ENCODE results near the gene LRCH4. TPM values are rescaled to one million over a fixed set of nuclear protein-coding genes. Genes with fewer than 3 reads are reported as not detected.

Gene LRCH4
- total RNA-seq, 1 experiment from 2014 or later: 42.4 TPM

- H3K9me3 ChIP-seq (ENCODE audit: low read depth, low read length, poor library complexity, severe bottlenecking): no peaks in the 10 kb centered on the region
- H3K4me3 ChIP-seq (ENCODE audit: low read depth, low read length, poor library complexity, severe bottlenecking): peak overlapping the region; percentile 69
- intact Hi-C loops (cut with micrococcal nuclease; ENCODE audit: unreplicated experiment): loop anchor here (5.0 kb wide), 1 partner anchor 87 kb away; the partner anchor contains the start of gene GIGYF1
- no peak for DNase-seq (ENCODE audit: low spot score)
- no peak for TF ChIP-seq CTCF (conservative IDR thresholded peaks at IDR 0.05; ENCODE audit: low read depth, low read length)
- TF ChIP-seq EZH2 (IDR thresholded peaks at IDR 0.05; ENCODE audit: borderline replicate concordance, low read depth, low read length, poor library complexity, severe bottlenecking): no peak
- no peaks in the 10 kb centered on the region for H3K27me3 ChIP-seq (replicated peaks; ENCODE audit: insufficient read depth, low read depth, low read length, poor library complexity)
- ChIA-PET POLR2A (ENCODE audit: low non-redundant PET) (no interaction called here), CTCF (no interaction called here)
- H3K36me3 ChIP-seq (ENCODE audit: insufficient read depth, low read length, poor library complexity, severe bottlenecking): peaks cover 3% of the 10 kb centered on the region
- peaks cover 13% of the 10 kb centered on the region for H3K4me1 ChIP-seq (ENCODE audit: insufficient read depth, low read length, poor library complexity, severe bottlenecking)
- peak overlapping the region; percentile 62 for H3K27ac ChIP-seq (ENCODE audit: low read depth, low read length, poor library complexity, severe bottlenecking)
- BruUV-seq (replicated peaks): no TSS peak
These were observed 19.3 kb upstream of the LRCH4 start for GRCh38 chr7:100604976-100605911.

- TF ChIP-seq CTCF (conservative IDR thresholded peaks at IDR 0.05; ENCODE audit: low read depth, low read length) (peak; percentile 54), EZH2 (IDR thresholded peaks at IDR 0.05; ENCODE audit: borderline replicate concordance, low read depth, low read length, poor library complexity, severe bottlenecking) (no peak)
- ChIA-PET POLR2A (ENCODE audit: low non-redundant PET) (interaction anchor here (0.9 kb wide), 1 partner anchor 18 kb away, joined by 3 read pairs; the partner anchor contains the start of gene FBXO24), CTCF (no interaction called here)
- H3K4me3 ChIP-seq (ENCODE audit: low read depth, low read length, poor library complexity, severe bottlenecking): peak overlapping the region; percentile 69
- intact Hi-C loops (cut with micrococcal nuclease; ENCODE audit: unreplicated experiment): loop anchor here (5.0 kb wide), 1 partner anchor 88 kb away; the partner anchor contains the start of gene GIGYF1
- peaks cover 13% of the 10 kb centered on the region for H3K4me1 ChIP-seq (ENCODE audit: insufficient read depth, low read length, poor library complexity, severe bottlenecking)
- no TSS peak for BruUV-seq (replicated peaks)
- no peaks in the 10 kb centered on the region for H3K9me3 ChIP-seq (ENCODE audit: low read depth, low read length, poor library complexity, severe bottlenecking)
- DNase-seq (ENCODE audit: low spot score): peak; percentile 64
- no peaks in the 10 kb centered on the region for H3K27me3 ChIP-seq (replicated peaks; ENCODE audit: insufficient read depth, low read depth, low read length, poor library complexity)
- peak overlapping the region; percentile 62 for H3K27ac ChIP-seq (ENCODE audit: low read depth, low read length, poor library complexity, severe bottlenecking)
- H3K36me3 ChIP-seq (ENCODE audit: insufficient read depth, low read length, poor library complexity, severe bottlenecking): peaks cover 3% of the 10 kb centered on the region
These were observed 18.4 kb upstream of the LRCH4 start for GRCh38 chr7:100604028-100604975.

- DNase-seq (ENCODE audit: low spot score): peak; percentile 52
- CTCF ChIA-PET: no interaction called here
- H3K27ac ChIP-seq (ENCODE audit: low read depth, low read length, poor library complexity, severe bottlenecking): peak overlapping the region; percentile 56
- POLR2A ChIA-PET (ENCODE audit: low non-redundant PET): interaction anchor here (0.9 kb wide), 1 partner anchor 17 kb away, joined by 3 read pairs; the partner anchor contains the start of gene FBXO24
- TF ChIP-seq EZH2 (IDR thresholded peaks at IDR 0.05; ENCODE audit: borderline replicate concordance, low read depth, low read length, poor library complexity, severe bottlenecking) (no peak), CTCF (conservative IDR thresholded peaks at IDR 0.05; ENCODE audit: low read depth, low read length) (no peak)
- no TSS peak for BruUV-seq (replicated peaks)
- H3K4me3 ChIP-seq (ENCODE audit: low read depth, low read length, poor library complexity, severe bottlenecking): peak overlapping the region; percentile 69
- intact Hi-C loops (cut with micrococcal nuclease; ENCODE audit: unreplicated experiment): loop anchor here (5.0 kb wide), 1 partner anchor 89 kb away; the partner anchor contains the start of gene GIGYF1
- H3K4me1 ChIP-seq (ENCODE audit: insufficient read depth, low read length, poor library complexity, severe bottlenecking): peaks cover 13% of the 10 kb centered on the region
- no peaks in the 10 kb centered on the region for H3K27me3 ChIP-seq (replicated peaks; ENCODE audit: insufficient read depth, low read depth, low read length, poor library complexity)
- H3K36me3 ChIP-seq (ENCODE audit: insufficient read depth, low read length, poor library complexity, severe bottlenecking): peaks cover 3% of the 10 kb centered on the region
- H3K9me3 ChIP-seq (ENCODE audit: low read depth, low read length, poor library complexity, severe bottlenecking): no peaks in the 10 kb centered on the region
These were observed 17.7 kb upstream of the LRCH4 start for GRCh38 chr7:100603726-100604027.

All from A673 (cell line).